IMR-90 (cell line): ENCODE data around the gene SLC9A1. TPM values are rescaled to one million over a fixed set of nuclear protein-coding genes. Genes with fewer than 3 reads are reported as not detected.

ENCODE experiments used
- ATAC-seq: fragments of 200-7000 bp; cut with Tn5 transposase; 2 replicates; pipeline ENCODE4 v1.9.1; 2020; ENCODE audit warnings: low read depth, mild to moderate bottlenecking, moderate library complexity
- BruUV-seq: library from RNA; stranded (reverse); fragments of 400-500 nt; replicated peaks from 2 replicates; lab custom pipeline; 2021; lab: Mats Ljungman, UMichigan
- CTCF ChIA-PET: fragments of 300-600 bp; formaldehyde crosslinking; extraction: SDS; loops from one replicate; lab custom pipeline; 2021; ENCODE audit warnings: antibody characterized with exemption; lab: Yijun Ruan, JAX
- POLR2A ChIA-PET: fragments of 300-600 bp; sonication (Branson Sonifier 250); formaldehyde crosslinking; loops from one replicate; lab custom pipeline; 2022; ENCODE audit warnings: antibody characterized with exemption; ENCODE audit not compliant: unreplicated experiment; lab: Charles Lee
- DNase-seq: peaks from one replicate; pipeline ENCODE4 v3.0.0; 2013
- H2AFZ ChIP-seq: replicated peaks from 2 replicates; pipeline ENCODE3; 2013; ENCODE audit warnings: low read length, mild to moderate bottlenecking; ENCODE audit not compliant: poor library complexity
- H2AK5ac ChIP-seq: 2 replicates; pipeline ENCODE4 v1.6.1; 2013; ENCODE audit warnings: low read depth, low read length, inconsistent platforms
- H2AK9ac ChIP-seq: replicated peaks from 2 replicates; pipeline ENCODE3; 2013; ENCODE audit warnings: mild to moderate bottlenecking, low read depth, low read length, moderate library complexity; ENCODE audit not compliant: poor library complexity
- H2BK120ac ChIP-seq: 2 replicates; pipeline ENCODE4 v1.6.1; 2013; ENCODE audit warnings: low read depth, low read length, inconsistent platforms
- H2BK15ac ChIP-seq: 3 replicates; pipeline ENCODE4 v1.6.1; 2013; ENCODE audit warnings: low read depth, low read length, inconsistent platforms
- H2BK20ac ChIP-seq: 2 replicates; pipeline ENCODE4 v1.6.1; 2013; ENCODE audit warnings: low read depth, mild to moderate bottlenecking, inconsistent platforms, low read length, moderate library complexity
- H2BK5ac ChIP-seq: 2 replicates; pipeline ENCODE4 v1.6.1; 2013; ENCODE audit warnings: mild to moderate bottlenecking, low read depth, low read length, inconsistent platforms; ENCODE audit not compliant: poor library complexity, severe bottlenecking
- H3K14ac ChIP-seq: replicated peaks from 2 replicates; pipeline ENCODE4 v1.6.1; 2013; ENCODE audit warnings: low read depth, low read length, inconsistent platforms
- H3K18ac ChIP-seq: 2 replicates; pipeline ENCODE4 v1.6.1; 2013; ENCODE audit warnings: low read depth, low read length, control low read depth
- H3K23ac ChIP-seq: 2 replicates; pipeline ENCODE4 v1.6.1; 2013; ENCODE audit warnings: low read depth, low read length, inconsistent platforms
- H3K27ac ChIP-seq: 2 replicates; pipeline ENCODE4 v1.5.1; 2013; ENCODE audit warnings: mild to moderate bottlenecking, control low read depth, low read length; ENCODE audit not compliant: insufficient read depth
- H3K27me3 ChIP-seq: 2 replicates; pipeline ENCODE4 v1.6.1; 2013; ENCODE audit warnings: low read length; ENCODE audit not compliant: control insufficient read depth, insufficient read depth
- H3K36me3 ChIP-seq: 2 replicates; pipeline ENCODE4 v1.6.1; 2013; ENCODE audit warnings: low read length, mixed read lengths; ENCODE audit not compliant: control insufficient read depth, insufficient read depth
- H3K4ac ChIP-seq: 2 replicates; pipeline ENCODE4 v1.6.1; 2013; ENCODE audit warnings: low read depth, low read length, inconsistent platforms
- H3K4me1 ChIP-seq: 2 replicates; pipeline ENCODE4 v1.6.1; 2013; ENCODE audit warnings: low read length, mixed read lengths; ENCODE audit not compliant: control insufficient read depth, insufficient read depth
- H3K4me2 ChIP-seq: 2 replicates; pipeline ENCODE4 v1.6.1; 2013; ENCODE audit warnings: low read depth, mild to moderate bottlenecking, control low read depth, low read length, moderate library complexity
- H3K4me3 ChIP-seq: 2 replicates; pipeline ENCODE4 v1.5.1; 2013; ENCODE audit warnings: low read depth, mild to moderate bottlenecking, control low read depth, low read length, moderate library complexity; ENCODE audit not compliant: insufficient read depth
- H3K56ac ChIP-seq: 2 replicates; pipeline ENCODE4 v1.6.1; 2013; ENCODE audit warnings: low read length, inconsistent platforms; ENCODE audit not compliant: insufficient read depth; ENCODE audit errors: extremely low read depth
- H3K79me1 ChIP-seq, 2 experiments: 2 replicates each; pipeline ENCODE4 v1.6.1; 2013; ENCODE audit warnings: low read length in 2 of 2, inconsistent platforms in 1 of 2, low read depth in 1 of 2
- H3K9ac ChIP-seq: 2 replicates; pipeline ENCODE4 v1.6.1; 2013; ENCODE audit warnings: low read depth, low read length, control low read depth
- H3K9me1 ChIP-seq: 2 replicates; pipeline ENCODE4 v1.6.1; 2013; ENCODE audit warnings: low read length, inconsistent platforms; ENCODE audit not compliant: insufficient read depth
- H3K9me3 ChIP-seq: 2 replicates; pipeline ENCODE4 v1.6.1; 2013; ENCODE audit warnings: low read length; ENCODE audit not compliant: control insufficient read depth, insufficient read depth
- H4K20me1 ChIP-seq: 2 replicates; pipeline ENCODE4 v1.6.1; 2013; ENCODE audit warnings: low read length, inconsistent platforms; ENCODE audit not compliant: insufficient read depth
- H4K5ac ChIP-seq: 2 replicates; pipeline ENCODE4 v1.6.1; 2013; ENCODE audit warnings: mild to moderate bottlenecking, low read depth, low read length, control low read depth
- H4K8ac ChIP-seq, 2 experiments: 2 replicates each; pipeline ENCODE4 v1.6.1; 2013; ENCODE audit warnings: low read depth in 2 of 2, low read length in 2 of 2, control low read depth in 1 of 2, inconsistent platforms in 1 of 2
- H4K91ac ChIP-seq: 2 replicates; pipeline ENCODE4 v1.6.1; 2013; ENCODE audit warnings: low read depth, low read length, inconsistent platforms; ENCODE audit not compliant: insufficient read depth
- BHLHE40 ChIP-seq: fragments of 150-350 bp; IDR thresholded peaks from 2 replicates; pipeline ENCODE4 v1.6.1; 2016; ENCODE audit warnings: mild to moderate bottlenecking, low read depth, low read length
- FOS ChIP-seq: fragments of 150-350 bp; IDR thresholded peaks from 2 replicates; pipeline ENCODE4 v1.6.1; 2016; ENCODE audit warnings: low read depth, low read length
- MAFK ChIP-seq: IDR thresholded peaks from 2 replicates; pipeline ENCODE4 v1.6.1; 2012; ENCODE audit warnings: low read depth, low read length, improper control_type of control experiment
- MAZ ChIP-seq: IDR thresholded peaks from 2 replicates; pipeline ENCODE4 v1.6.1; 2012; ENCODE audit warnings: low read depth, mild to moderate bottlenecking, low read length, improper control_type of control experiment, moderate library complexity, borderline replicate concordance
- MXI1 ChIP-seq: IDR thresholded peaks from 2 replicates; pipeline ENCODE4 v1.6.1; 2012; ENCODE audit warnings: low read depth, mild to moderate bottlenecking, low read length, moderate library complexity, borderline replicate concordance
- NFE2L2 ChIP-seq: fragments of 150-350 bp; IDR thresholded peaks from 2 replicates; pipeline ENCODE4 v1.6.1; 2016; ENCODE audit warnings: low read depth, mild to moderate bottlenecking, low read length
- RAD21 ChIP-seq: IDR thresholded peaks from 2 replicates; pipeline ENCODE4 v1.6.1; 2012; ENCODE audit warnings: low read length, improper control_type of control experiment
- USF2 ChIP-seq: fragments of 150-350 bp; IDR thresholded peaks from 2 replicates; pipeline ENCODE4 v1.6.1; 2017; ENCODE audit warnings: mild to moderate bottlenecking, antibody characterized with exemption, low read length, low read depth
- WGBS, 2 experiments: methylation state at CpG; one replicate each; pipeline versions ENCODE4 v1.1.5 to v1.1.7; 2013; ENCODE audit warnings: missing lambda C conversion rate in 2 of 2; ENCODE audit not compliant: insufficient read length in 1 of 2; ENCODE audit errors: extremely low coverage in 2 of 2; 5-methylcytosine and 5-hydroxymethylcytosine counted together
- dilution Hi-C: fragments of 300-500 bp; cut with HindIII; formaldehyde crosslinking; loops from one replicate; pipeline ENCODE4 v1.14.3; 2018; ENCODE audit warnings: low sequenced_read_pairs; ENCODE audit not compliant: unreplicated experiment
- in situ Hi-C: fragments of 300-500 bp; cut with MboI; formaldehyde crosslinking; loops from 3 replicates; pipeline ENCODE4 v1.14.3; 2019; ENCODE audit warnings: low sequenced_read_pairs, inconsistent platforms, mixed read lengths
- intact Hi-C: fragments of 100-400 bp; cut with micrococcal nuclease; formaldehyde crosslinking; loops from 2 replicates; pipeline ENCODE4 v1.10.0; 2022
- polyA plus RNA-seq, 3 experiments: library from polyadenylated mRNA; depleted of rRNA; stranded (reverse); fragments of >200 nt; gene quantifications; 2 replicates each; pipeline ENCODE4 v1.2.3, GENCODE V29; 2012; ENCODE audit warnings: low replicate concordance in 1 of 3
- total RNA-seq: library from RNA; depleted of rRNA; stranded (reverse); fragments of >200 nt; gene quantifications from 2 replicates; pipeline ENCODE4 v1.2.3, GENCODE V29; 2012
- TF ChIP-seq, protein P1 (sequence below): fragments of 150-350 bp; IDR thresholded peaks from 2 replicates; pipeline ENCODE4 v1.6.1; 2016; ENCODE audit warnings: low read depth, mild to moderate bottlenecking, low read length, moderate library complexity, borderline replicate concordance

The SLC9A1 gene
- total and polyA plus RNA-seq, 2 of the 4 experiments (the other 2 are of a cell fraction): 2.0 to 21.2 TPM

DNA sequence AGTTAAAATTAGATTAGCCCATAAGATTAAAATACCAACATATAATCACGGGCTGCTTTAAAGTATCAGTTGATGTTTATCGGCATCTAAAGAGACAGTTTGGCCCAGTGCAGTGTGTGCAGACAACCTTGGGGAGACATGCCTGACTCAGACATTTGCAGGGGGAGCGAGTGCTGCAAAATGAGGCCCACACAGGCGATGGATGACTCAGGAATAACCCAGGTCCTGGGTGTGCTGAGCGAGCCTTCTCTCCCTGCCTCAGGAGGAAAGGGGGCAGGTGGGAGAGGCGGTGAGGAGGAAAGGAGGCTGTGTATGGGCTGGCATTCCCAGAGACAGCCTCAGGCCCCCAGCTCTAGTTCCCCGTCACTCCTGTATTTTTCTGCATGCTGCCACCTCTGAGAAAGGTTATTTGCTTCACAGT, 9.0 kb downstream of the SLC9A1 start:
- Histone ChIP-seq H2AK5ac (peak overlapping the region; percentile 56; the same call in 1 of the 2 replicates), H3K18ac (peak overlapping the region; percentile 22; the same call in 1 of the 2 replicates), H4K8ac (peak overlapping the region; percentile 2 to 53; a peak in 2 of 4 replicates), H3K4me3 (no peak overlapping the region), H3K27me3 (no peaks in the 10 kb centered on the region), H3K56ac (peak overlapping the region; percentile 42; the same call in 1 of the 2 replicates), H4K20me1 (peaks cover 40% of the 10 kb centered on the region; the same call in 1 of the 2 replicates), H4K91ac (0 out of 2 replicates have a peak overlapping the region, but pooled peaks have one; percentile 1), H4K5ac (no peak overlapping the region; the same call in 1 of the 2 replicates), H3K36me3 (no peaks in the 10 kb centered on the region), H3K79me1 (peaks cover 23 to 92% of the 10 kb centered on the region in 2 experiments), H2AK9ac (peak overlapping the region; percentile 31), H3K4ac (peak overlapping the region; percentile 86), H3K27ac (peak overlapping the region; percentile 68; the same call in 1 of the 2 replicates), H2BK120ac (peak overlapping the region; percentile 75; the same call in 1 of the 2 replicates), H3K4me1 (peaks cover 18% of the 10 kb centered on the region), H2AFZ (peak overlapping the region; percentile 60), H3K14ac (peak overlapping the region; percentile 72), H3K23ac (peak overlapping the region; percentile 29; the same call in 1 of the 2 replicates), H3K9me3 (no peaks in the 10 kb centered on the region), H2BK5ac (peak overlapping the region; percentile 70), H2BK20ac (no peak overlapping the region), H3K9me1 (peaks cover 17% of the 10 kb centered on the region), H2BK15ac (no peak overlapping the region), H3K4me2 (peak overlapping the region; percentile 39), H3K9ac (0 out of 2 replicates have a peak overlapping the region, but pooled peaks have one; percentile 25)
- WGBS, 2 experiments: 0% methylated on average over 2 of the region's 7 CpGs; no CpG with 5 or more reads in 1 of the 2 experiments
- ChIA-PET CTCF (interaction anchor here (1.5 kb wide), 1 partner anchor 34 kb away, joined by 8 read pairs; no protein-coding TSS in a partner anchor), POLR2A (interaction anchor here (1.4 kb wide), 1 partner anchor 9 kb away, joined by 6 read pairs; the partner anchor contains the start of gene SLC9A1)
- peak; percentile 94 for DNase-seq
- dilution Hi-C loops: no loop called here
- TF ChIP-seq USF2: no peak
- peak; percentile 79 for TF ChIP-seq MAFK
- peak; percentile 30; the same call in 1 of the 2 replicates for TF ChIP-seq RAD21
- TF ChIP-seq MXI1: no peak
- TF ChIP-seq FOS: peak; percentile 96
- TF ChIP-seq, protein P1, sequence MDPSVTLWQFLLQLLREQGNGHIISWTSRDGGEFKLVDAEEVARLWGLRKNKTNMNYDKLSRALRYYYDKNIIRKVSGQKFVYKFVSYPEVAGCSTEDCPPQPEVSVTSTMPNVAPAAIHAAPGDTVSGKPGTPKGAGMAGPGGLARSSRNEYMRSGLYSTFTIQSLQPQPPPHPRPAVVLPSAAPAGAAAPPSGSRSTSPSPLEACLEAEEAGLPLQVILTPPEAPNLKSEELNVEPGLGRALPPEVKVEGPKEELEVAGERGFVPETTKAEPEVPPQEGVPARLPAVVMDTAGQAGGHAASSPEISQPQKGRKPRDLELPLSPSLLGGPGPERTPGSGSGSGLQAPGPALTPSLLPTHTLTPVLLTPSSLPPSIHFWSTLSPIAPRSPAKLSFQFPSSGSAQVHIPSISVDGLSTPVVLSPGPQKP: no peak
- TF ChIP-seq MAZ: peak; percentile 66; the same call in 1 of the 2 replicates
- peak; percentile 89 for TF ChIP-seq NFE2L2
- peak; percentile 54 for TF ChIP-seq BHLHE40
- BruUV-seq: no TSS peak
- in situ Hi-C loops: no loop called here
- intact Hi-C loops: loop anchor here (1.0 kb wide), 1 partner anchor 25 kb away; no protein-coding TSS in a partner anchor
- ATAC-seq: peak; percentile 97
